ENCODE data around the gene SPATA3. TPM values are rescaled to one million over a fixed set of nuclear protein-coding genes. Genes with fewer than 3 reads are reported as not detected.

The SPATA3 gene
- polyA plus RNA-seq, 2 of the 4 experiments (the other 2 are of a cell fraction) = not detected

- Histone ChIP-seq H3K27ac (peak overlapping the region; percentile 71 to 84), H3K4me1 (0 out of 3 replicates have a peak, but pooled peaks cover 2% of the 10 kb centered on the region), H3K4me2 (peak overlapping the region; percentile 87), H3K9me3 (no peaks in the 10 kb centered on the region), H3K4me3 (peak overlapping the region; percentile 50)
- FAIRE-seq (no peak), DNase-seq (ENCODE audit: low read depth in 1 of 2, low spot score in 1 of 2) (peak; percentile 75 to 88), ATAC-seq (peak; percentile 93 to 98)
- POLR2A ChIA-PET = interaction anchor here (0.9 to 1.2 kb wide), 3 partner anchors 85 to 163 kb away, joined by 3 to 6 read pairs (median 4); partner anchors contain the start of gene ITM2C
- TF ChIP-seq ELK1 (IDR thresholded peaks at IDR 0.05; ENCODE audit: low read depth, low read length) (no peak), MAX (IDR thresholded peaks at IDR 0.05) (peak; percentile 76), MYC (IDR thresholded peaks at IDR 0.05; ENCODE audit: borderline replicate concordance, low read length) (peak; percentile 80), FOXS1 (CRISPR knock-in tag; IDR thresholded peaks at IDR 0.05) (no peak), SMC3 (IDR thresholded peaks at IDR 0.05) (peak; percentile 98), E2F6 (IDR thresholded peaks at IDR 0.05; ENCODE audit: borderline replicate concordance, low read depth) (peak; percentile 70; the same call in 1 of the 2 replicates), MAZ (IDR thresholded peaks at IDR 0.05; ENCODE audit: borderline replicate concordance, low read depth, low read length) (no peak), FOSB (CRISPR knock-in tag; IDR thresholded peaks at IDR 0.05) (no peak), POLR2AphosphoS2 (conservative IDR thresholded peaks at IDR 0.05; ENCODE audit: low read length) (no peak), GATA3 (IDR thresholded peaks at IDR 0.05; ENCODE audit: borderline replicate concordance) (no peak), SREBF2 (IDR thresholded peaks at IDR 0.05) (no peak), CEBPB (IDR thresholded peaks at IDR 0.05) (no peak), PBX3 (IDR thresholded peaks at IDR 0.05) (no peak), ATOH8 (CRISPR knock-in tag; IDR thresholded peaks at IDR 0.05; ENCODE audit: low read depth) (no peak), HES2 (IDR thresholded peaks at IDR 0.05) (no peak), MAFK (IDR thresholded peaks at IDR 0.05; ENCODE audit: partially characterized antibody) (no peak), CBX2 (IDR thresholded peaks at IDR 0.05; ENCODE audit: borderline replicate concordance, low read depth) (no peak), RNF2 (IDR thresholded peaks at IDR 0.05; ENCODE audit: borderline replicate concordance, low read depth) (no peak), CHD4 (IDR thresholded peaks at IDR 0.05; ENCODE audit: borderline replicate concordance) (no peak), BHLHE40 (IDR thresholded peaks at IDR 0.05; ENCODE audit: low read depth, low read length) (no peak), CTCF (IDR thresholded peaks at IDR 0.05) (peak; percentile 92), HEYL (CRISPR knock-in tag; IDR thresholded peaks at IDR 0.05) (no peak), EHF (CRISPR knock-in tag; IDR thresholded peaks at IDR 0.05) (no peak), HDAC2 (IDR thresholded peaks at IDR 0.05) (no peak), ZNF302 (CRISPR knock-in tag; IDR thresholded peaks at IDR 0.05) (no peak), EHMT2 (IDR thresholded peaks at IDR 0.05; ENCODE audit: low read depth) (no peak), RARB (CRISPR knock-in tag; IDR thresholded peaks at IDR 0.05) (no peak), CBX8 (IDR thresholded peaks at IDR 0.05) (no peak), RAD21 (conservative IDR thresholded peaks at IDR 0.05 in 1 of 2, IDR thresholded peaks at IDR 0.05 in 1 of 2) (peak; percentile 92 to 95), NFE2L2 (conservative IDR thresholded peaks at IDR 0.05; ENCODE audit: low read length) (no peak), PHF8 (IDR thresholded peaks at IDR 0.05; ENCODE audit: borderline replicate concordance, low read depth) (no peak), ESRRA (IDR thresholded peaks at IDR 0.05; ENCODE audit: borderline replicate concordance, low read length) (no peak)
- WGBS (ENCODE audit: missing lambda C conversion rate) = 16% methylated on average over 18 of the region's 34 CpGs
- CTCF ChIA-PET = interaction anchor here (0.6 to 8.4 kb wide), 65 partner anchors 8 to 430 kb away, joined by 3 to 116 read pairs (median 5); partner anchors contain the start of genes GPR55, ITM2C, PSMD1 and SPATA3
These were observed 8.5 kb upstream of the SPATA3 start for GRCh38 chr2:230987137-230988020.
